Measurements from ENCODE around the gene PLAAT5. TPM values are rescaled to one million over a fixed set of nuclear protein-coding genes. Genes with fewer than 3 reads are reported as not detected.

The PLAAT5 gene
- total RNA-seq, 1 experiment from 2014 or later, result not detected

GRCh38 chr11:63491240-63491587, 247 bp upstream of the PLAAT5 start:
- no TSS peak for BruUV-seq (replicated peaks)
- H3K4me3 ChIP-seq (ENCODE audit: low read depth, low read length, poor library complexity, severe bottlenecking), result peak overlapping the region; percentile 29

GRCh38 chr11:63489879-63490278, 1.1 kb downstream of the PLAAT5 start:
- peaks cover 11% of the 10 kb centered on the region for H3K9me3 ChIP-seq (ENCODE audit: low read depth, low read length, poor library complexity, severe bottlenecking)
- intact Hi-C loops (cut with micrococcal nuclease; ENCODE audit: unreplicated experiment), result no loop called here
- H3K4me1 ChIP-seq (ENCODE audit: insufficient read depth, low read length, poor library complexity, severe bottlenecking), result peaks cover 5% of the 10 kb centered on the region
- no peaks in the 10 kb centered on the region for H3K36me3 ChIP-seq (ENCODE audit: insufficient read depth, low read length, poor library complexity, severe bottlenecking)
- H3K27ac ChIP-seq (ENCODE audit: low read depth, low read length, poor library complexity, severe bottlenecking), result no peak overlapping the region
- BruUV-seq (replicated peaks), result no TSS peak
- ChIA-PET POLR2A (ENCODE audit: low non-redundant PET) (no interaction called here), CTCF (interaction anchor here (0.6 kb wide), 1 partner anchor 715 kb away, joined by 3 read pairs; no protein-coding TSS in a partner anchor)
- peaks cover 72% of the 10 kb centered on the region for H3K27me3 ChIP-seq (replicated peaks; ENCODE audit: insufficient read depth, low read depth, low read length, poor library complexity)
- TF ChIP-seq CTCF (conservative IDR thresholded peaks at IDR 0.05; ENCODE audit: low read depth, low read length) (no peak), EZH2 (IDR thresholded peaks at IDR 0.05; ENCODE audit: borderline replicate concordance, low read depth, low read length, poor library complexity, severe bottlenecking) (no peak)
- H3K4me3 ChIP-seq (ENCODE audit: low read depth, low read length, poor library complexity, severe bottlenecking), result no peak overlapping the region
- no peak for DNase-seq (ENCODE audit: low spot score)

More at GRCh38 chr11:63491240-63491587, 247 bp upstream of the PLAAT5 start:
- ChIA-PET CTCF (no interaction called here), POLR2A (ENCODE audit: low non-redundant PET) (no interaction called here)
- intact Hi-C loops (cut with micrococcal nuclease; ENCODE audit: unreplicated experiment), result no loop called here
- Histone ChIP-seq H3K9me3 (ENCODE audit: low read depth, low read length, poor library complexity, severe bottlenecking) (no peaks in the 10 kb centered on the region), H3K27ac (ENCODE audit: low read depth, low read length, poor library complexity, severe bottlenecking) (no peak overlapping the region), H3K27me3 (replicated peaks; ENCODE audit: insufficient read depth, low read depth, low read length, poor library complexity) (peaks cover 72% of the 10 kb centered on the region), H3K4me1 (ENCODE audit: insufficient read depth, low read length, poor library complexity, severe bottlenecking) (peaks cover 5% of the 10 kb centered on the region), H3K36me3 (ENCODE audit: insufficient read depth, low read length, poor library complexity, severe bottlenecking) (no peaks in the 10 kb centered on the region)
- no peak for DNase-seq (ENCODE audit: low spot score)
- TF ChIP-seq EZH2 (IDR thresholded peaks at IDR 0.05; ENCODE audit: borderline replicate concordance, low read depth, low read length, poor library complexity, severe bottlenecking) (no peak), CTCF (conservative IDR thresholded peaks at IDR 0.05; ENCODE audit: low read depth, low read length) (no peak)

GRCh38 chr11:63488789-63489188, 2.2 kb downstream of the PLAAT5 start:
- peaks cover 67% of the 10 kb centered on the region for H3K27me3 ChIP-seq (replicated peaks; ENCODE audit: insufficient read depth, low read depth, low read length, poor library complexity)
- CTCF ChIA-PET, result no interaction called here
- H3K27ac ChIP-seq (ENCODE audit: low read depth, low read length, poor library complexity, severe bottlenecking), result no peak overlapping the region
- TF ChIP-seq EZH2 (IDR thresholded peaks at IDR 0.05; ENCODE audit: borderline replicate concordance, low read depth, low read length, poor library complexity, severe bottlenecking) (no peak), CTCF (conservative IDR thresholded peaks at IDR 0.05; ENCODE audit: low read depth, low read length) (no peak)
- no TSS peak for BruUV-seq (replicated peaks)
- peaks cover 5% of the 10 kb centered on the region for H3K4me1 ChIP-seq (ENCODE audit: insufficient read depth, low read length, poor library complexity, severe bottlenecking)
- H3K36me3 ChIP-seq (ENCODE audit: insufficient read depth, low read length, poor library complexity, severe bottlenecking), result no peaks in the 10 kb centered on the region
- H3K9me3 ChIP-seq (ENCODE audit: low read depth, low read length, poor library complexity, severe bottlenecking), result peaks cover 12% of the 10 kb centered on the region
- POLR2A ChIA-PET (ENCODE audit: low non-redundant PET), result interaction anchor here (0.6 kb wide), 1 partner anchor 409 kb away, joined by 3 read pairs; no protein-coding TSS in a partner anchor
- intact Hi-C loops (cut with micrococcal nuclease; ENCODE audit: unreplicated experiment), result no loop called here
- DNase-seq (ENCODE audit: low spot score), result no peak
- H3K4me3 ChIP-seq (ENCODE audit: low read depth, low read length, poor library complexity, severe bottlenecking), result no peak overlapping the region
